Kidney capillary endothelial cell (primary cell): ENCODE measurements around the gene KRTAP16-1.
"Not testable (repeated sequence)": the region's sequence is repeated elsewhere in the genome, so short reads cannot be mapped to it uniquely, and the experiment has no call there.

Experiments
- DNase-seq: peaks from one replicate; pipeline ENCODE4 v3.0.0-alpha.2; 2018; ENCODE audit warnings: low spot score

The KRTAP16-1 gene, protein sequence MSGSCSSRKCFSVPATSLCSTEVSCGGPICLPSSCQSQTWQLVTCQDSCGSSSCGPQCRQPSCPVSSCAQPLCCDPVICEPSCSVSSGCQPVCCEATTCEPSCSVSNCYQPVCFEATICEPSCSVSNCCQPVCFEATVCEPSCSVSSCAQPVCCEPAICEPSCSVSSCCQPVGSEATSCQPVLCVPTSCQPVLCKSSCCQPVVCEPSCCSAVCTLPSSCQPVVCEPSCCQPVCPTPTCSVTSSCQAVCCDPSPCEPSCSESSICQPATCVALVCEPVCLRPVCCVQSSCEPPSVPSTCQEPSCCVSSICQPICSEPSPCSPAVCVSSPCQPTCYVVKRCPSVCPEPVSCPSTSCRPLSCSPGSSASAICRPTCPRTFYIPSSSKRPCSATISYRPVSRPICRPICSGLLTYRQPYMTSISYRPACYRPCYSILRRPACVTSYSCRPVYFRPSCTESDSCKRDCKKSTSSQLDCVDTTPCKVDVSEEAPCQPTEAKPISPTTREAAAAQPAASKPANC

DNA sequence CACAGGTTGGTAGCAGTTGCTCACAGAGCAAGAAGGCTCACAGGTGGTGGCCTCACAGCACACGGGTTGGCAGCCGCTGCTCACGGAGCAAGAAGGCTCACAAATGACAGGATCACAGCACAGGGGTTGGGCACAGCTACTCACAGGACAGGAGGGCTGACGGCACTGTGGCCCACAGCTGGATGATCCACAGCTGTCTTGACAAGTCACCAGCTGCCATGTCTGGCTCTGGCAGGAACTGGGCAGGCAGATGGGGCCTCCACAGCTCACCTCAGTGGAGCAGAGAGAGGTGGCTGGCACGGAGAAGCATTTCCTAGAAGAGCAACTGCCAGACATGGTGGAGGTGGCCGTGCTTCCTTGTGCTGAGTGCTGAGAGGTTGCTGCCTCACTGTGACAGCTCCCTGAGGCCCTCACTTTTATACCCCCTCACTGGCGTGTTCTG is at the start of gene KRTAP16-1:
Gene KRTAP16-1 (minus strand): TSS at position 392 of the 442 bp plus-strand sequence. CDS start 56 bp downstream, at position 336.
- DNase-seq, result no peak

DNA sequence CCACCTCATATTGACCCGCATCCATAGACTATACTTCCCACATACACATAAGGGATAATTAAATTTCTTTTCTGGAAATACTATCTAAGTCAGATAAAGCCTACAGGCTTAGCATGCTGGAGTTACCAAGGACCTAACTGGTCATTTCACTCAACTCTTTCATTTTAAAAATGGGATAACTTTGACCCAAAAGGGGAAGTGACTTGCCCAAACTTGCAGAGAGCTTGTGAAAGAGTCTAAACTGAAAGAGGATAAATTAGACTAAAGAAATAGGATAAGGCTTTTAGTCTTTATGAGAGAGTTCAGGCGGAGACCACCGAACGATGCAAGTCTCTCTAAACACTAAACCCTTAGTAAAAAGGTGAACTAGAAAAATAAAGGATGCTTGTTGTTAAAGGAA is 45.4 kb upstream of the KRTAP16-1 start:
- no peak for DNase-seq

DNA sequence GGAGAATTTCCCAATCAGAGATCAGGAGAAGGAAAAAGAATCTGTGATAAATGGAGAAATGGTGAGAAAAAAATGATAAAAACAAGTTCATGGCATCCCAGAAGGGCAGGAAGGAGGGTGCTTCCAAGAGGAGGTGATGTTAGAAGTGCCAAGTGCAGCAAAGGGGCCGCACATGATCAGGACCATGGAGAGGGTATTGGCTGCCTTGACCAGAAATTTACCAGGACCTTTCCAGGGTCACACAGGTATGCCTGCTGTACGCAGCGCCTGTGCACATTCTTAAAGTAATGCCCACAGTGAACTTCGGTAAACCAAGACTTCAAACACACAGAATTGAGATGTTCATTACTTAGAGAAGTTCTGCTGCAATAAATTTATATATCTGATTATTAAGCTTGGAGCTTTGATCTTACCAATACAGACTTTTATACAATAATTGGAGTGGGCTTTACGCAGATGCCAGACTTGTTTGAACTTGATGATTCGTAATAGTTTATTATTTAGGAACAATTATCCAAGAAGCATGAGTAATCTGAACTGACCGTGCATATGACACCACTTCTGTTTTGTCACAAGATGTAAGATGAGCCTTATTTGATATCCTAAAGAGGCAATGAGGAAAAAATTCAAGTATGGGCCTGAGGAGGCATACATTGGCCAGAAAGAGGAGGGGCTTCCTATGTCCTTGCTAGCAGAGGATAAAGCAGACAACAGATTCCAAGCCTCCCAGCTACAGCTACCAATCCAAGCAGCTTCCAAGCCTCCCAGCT is 43.7 kb upstream of the KRTAP16-1 start:
- no peak for DNase-seq

DNA sequence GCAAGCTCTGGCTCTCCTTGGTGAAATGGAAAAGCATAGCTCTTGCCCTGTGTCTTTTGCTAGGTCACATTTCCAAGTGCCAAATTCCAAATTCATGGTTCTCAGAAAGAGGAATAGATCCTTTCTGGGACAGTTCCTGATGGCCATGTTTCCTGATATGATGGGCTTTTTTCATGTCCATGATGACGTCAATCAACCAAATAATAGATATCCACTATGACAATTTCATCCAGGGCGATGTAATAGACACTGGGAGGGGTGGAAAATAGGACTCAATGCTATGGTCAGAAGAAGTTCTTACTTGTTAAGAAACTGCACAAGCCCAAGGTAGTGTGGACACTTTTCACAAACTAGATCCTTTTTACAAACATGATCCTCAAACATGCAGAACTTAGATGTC is 42.1 kb upstream of the KRTAP16-1 start:
- no peak for DNase-seq

DNA sequence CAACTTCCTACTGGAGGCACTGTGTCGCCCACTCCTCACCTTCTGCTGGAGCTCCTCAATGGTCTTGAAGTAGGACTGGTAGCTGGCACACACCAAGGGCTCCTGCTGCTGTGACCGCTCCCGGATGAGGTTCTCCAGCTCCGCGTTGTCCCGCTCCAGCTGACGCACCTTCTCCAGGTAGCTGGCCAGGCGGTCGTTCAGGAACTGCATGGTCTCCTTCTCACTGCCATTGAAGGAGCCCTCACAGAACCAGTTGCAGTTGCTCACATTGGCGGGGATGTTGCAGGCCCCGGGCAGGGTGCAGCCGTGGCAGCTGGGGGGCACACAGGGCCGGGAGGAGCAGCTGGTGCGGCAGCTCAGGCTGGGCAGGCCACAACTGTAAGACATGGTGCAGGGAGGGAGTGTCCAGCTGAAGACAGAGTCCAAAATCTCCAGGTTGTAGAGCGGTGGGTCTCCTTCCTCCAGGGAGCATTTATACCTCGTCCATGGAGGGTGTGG is 41.3 kb upstream of the KRTAP16-1 start, which contains the start of gene KRT33A:
Gene KRT33A (minus strand): TSS at position 448 of the 498 bp plus-strand sequence. CDS start 61 bp downstream, at position 387.
- not testable (repeated sequence) for DNase-seq

DNA sequence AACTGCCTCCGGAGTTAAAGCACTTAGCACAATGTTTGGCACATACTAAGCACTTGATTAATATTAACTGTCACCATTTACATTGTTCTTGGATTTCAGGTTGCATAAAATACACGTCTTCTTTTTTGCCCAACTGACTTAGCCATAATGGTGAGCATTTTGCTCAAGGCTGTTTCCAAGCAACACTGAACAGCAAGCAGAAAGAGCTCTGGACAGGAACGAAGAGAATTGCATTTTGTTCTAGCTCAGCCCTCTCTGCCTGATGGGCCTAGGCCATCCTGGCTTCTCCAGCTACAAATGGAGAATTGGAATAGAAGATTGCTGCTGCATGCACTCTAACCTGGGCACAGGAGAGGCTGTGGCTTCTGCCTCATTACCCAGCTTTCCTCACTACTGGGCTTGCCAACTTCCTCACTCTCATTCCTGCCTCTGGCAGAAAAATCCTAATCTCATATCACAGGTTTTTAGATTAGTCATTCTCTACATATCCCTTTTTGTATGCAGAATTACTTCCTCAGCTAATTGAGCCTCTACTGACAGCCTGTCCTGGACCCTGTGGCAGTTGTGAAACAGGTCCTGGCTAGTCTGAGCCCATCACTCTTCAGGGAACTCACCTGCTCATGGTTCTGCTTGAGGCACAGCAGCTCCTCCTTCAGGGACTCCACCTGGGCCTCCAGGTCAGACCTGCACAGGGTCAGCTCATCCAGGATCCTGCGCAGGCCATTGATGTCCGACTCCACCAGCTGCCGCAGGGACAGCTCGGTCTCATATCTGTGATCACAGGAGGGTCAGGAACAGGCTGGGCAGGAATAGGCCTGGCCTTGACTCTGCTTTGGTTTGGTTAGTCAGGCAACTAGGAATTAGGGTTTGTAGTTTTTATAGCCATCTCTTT is 39.0 kb upstream of the KRTAP16-1 start:
- no peak for DNase-seq

DNA sequence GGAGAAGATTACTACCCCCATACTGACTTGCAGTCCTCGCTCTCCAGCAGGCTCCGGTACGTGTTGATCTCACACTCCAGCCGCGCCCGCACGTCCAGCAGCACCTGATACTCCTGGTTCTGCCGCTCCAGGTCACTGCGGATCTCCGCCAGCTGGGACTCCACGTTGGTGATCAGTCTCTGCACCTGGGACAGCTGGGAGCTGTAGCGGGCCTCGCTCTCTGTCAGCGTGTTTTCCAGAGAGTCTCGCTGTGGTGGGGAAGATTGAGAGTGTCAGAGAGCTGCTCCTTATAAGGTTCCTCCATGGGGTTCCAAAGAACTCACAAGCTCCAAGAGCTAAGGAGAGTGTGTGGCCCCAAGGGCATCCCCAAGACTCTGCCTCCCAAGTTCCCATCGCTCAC is 37.3 kb upstream of the KRTAP16-1 start:
- not testable (repeated sequence) for DNase-seq

DNA sequence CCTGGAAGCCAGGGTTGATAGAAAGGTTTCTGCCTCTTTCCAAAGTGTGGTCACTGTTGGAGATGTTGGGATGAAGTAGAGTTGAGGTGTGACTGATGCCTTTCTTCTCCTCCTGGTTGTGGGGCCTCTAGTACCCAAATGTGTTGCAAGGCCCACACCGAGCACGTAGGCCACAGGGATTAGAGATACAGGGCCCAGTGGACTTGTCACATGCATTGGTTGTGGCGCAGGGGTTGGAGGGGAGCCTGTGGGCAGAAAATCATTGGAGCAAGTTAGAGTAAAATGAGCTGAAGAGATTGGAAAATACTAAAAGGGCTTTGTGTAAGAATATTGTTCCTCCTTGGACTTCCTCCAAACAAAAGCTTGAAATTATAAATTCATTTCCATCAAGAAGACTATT is 36.9 kb upstream of the KRTAP16-1 start:
- no peak for DNase-seq

DNA sequence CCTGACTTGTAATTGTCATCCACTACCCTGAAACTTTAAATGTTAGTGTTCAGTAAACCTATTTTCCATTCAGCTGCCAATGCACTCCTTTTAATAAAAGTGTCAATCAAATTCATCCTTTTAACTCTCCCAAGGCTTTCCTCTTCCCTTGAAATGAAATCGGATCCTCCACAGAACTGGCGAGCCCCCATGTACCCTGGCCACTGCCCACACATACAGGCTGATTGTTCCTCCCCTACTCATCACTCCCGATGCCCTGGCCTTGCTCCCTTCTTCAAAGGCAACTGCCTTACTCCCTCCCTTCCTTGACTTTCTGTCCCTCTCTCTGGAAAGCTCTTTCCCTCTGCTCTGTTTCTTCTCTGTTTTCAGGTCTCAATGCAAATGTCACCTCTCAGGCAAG is 33.9 kb upstream of the KRTAP16-1 start:
- no peak for DNase-seq

DNA sequence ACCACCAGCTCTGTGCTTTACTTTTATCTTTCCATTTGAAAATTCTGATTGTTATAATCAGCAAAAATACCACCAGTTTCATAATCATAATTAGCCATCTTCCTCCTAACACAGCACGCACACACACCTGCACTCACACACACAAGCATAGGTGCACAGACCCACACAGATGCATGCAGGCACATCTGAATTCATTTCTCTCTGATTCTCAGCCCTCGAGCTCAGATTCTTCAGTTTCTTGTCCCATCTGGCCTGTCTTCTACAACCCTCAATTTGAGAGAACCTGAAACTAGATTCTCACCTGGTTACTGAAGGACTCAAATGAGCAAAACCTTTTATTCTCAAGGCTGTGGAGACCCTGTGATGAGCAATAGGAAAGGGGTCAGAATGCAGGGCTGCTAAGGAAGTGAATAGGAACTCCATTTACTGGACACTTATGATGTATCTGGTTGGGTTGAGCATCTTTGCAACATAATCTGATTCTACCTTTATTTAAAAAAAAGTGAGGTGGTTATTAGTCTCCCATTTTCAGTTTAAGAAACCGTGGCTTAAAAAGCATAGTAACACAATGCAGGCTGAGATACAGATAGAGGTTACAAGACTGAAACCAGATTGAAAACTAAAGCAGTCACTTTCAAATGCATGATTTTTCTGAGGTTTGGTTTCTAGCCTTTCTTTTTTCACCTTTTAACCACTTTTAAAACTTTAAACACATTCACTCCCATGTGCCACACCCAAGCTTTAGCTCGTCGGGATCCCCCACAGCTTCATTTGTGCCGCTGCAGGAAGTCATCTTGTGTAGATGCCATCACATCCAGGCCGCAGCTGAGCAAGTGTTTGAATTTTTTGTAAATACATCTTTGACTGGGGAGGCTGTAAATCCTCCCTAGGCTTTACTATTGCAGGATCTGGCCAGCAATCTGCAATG is 32.1 kb upstream of the KRTAP16-1 start:
- DNase-seq, result no peak

DNA sequence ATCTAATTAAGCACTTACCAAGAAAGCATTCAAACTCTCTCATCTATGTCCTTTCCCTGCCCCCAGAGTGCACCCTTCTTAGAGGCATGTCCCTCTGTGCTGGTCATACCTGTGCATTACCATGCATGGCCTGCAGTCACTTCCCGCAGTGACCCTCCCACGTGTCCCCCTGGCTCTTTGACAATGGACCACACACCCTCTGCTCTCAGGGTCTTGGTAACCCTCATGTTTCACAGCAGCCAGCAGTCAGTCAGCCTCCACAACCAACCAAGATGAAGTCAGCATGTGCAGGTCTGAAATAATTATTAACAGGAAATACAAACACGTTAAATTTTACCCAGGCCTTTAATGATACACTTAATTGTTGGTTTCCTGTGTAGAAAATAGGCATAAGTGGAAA is 31.4 kb upstream of the KRTAP16-1 start:
- DNase-seq, result no peak

DNA sequence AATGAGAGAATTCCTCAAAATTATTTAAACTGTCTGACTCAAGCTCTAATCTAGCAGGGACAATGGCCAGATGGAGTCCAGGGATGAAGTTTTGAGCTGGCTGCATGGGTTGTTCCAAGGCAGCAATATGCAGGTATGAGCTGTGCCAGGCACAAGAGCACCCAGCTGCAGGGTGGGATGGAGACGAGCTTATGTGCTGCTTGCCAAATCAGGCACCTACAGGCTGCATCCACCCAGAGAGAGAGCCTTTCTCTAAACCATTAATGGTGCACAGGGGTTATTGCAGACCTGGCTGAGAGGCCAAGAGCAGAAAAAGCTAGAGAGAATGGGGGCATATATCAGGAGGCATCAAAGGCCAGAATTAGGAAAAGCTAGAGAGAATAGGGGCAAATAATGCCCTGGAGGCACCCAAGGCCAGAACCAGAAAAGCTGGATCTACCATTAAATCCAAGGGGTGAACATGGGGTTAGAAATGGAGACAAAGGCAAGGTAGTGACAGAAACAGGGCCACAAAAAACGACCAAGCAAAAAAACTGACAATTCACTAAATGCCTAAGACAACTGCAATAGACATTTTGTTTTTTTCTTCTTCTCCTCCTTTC is 30.6 kb upstream of the KRTAP16-1 start:
- DNase-seq, result no peak

DNA sequence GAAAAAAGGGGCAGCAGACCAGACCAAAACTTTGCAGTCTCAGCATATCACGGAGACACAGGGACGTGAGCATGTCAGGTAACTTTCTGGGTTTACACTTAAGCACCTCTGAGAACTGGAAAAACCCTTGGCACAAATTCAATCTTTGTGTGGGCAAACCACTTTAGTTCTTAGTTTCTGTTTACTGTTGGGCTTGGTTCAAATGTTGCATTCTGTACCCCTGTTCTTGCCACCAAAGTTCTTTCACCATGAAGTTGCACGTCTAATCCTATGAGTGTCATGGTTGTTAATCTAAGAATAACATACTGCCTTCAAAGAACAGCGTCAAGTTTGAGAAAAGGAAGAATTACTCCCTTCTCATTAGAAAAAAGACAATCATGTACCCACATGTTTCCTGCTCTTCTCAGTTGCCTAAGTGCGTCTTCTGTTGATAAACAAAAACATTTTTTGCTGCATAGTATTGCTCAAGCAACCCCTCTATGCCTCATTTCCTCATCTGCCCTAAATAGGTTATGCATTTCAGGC is 29.9 kb upstream of the KRTAP16-1 start:
- no peak for DNase-seq

DNA sequence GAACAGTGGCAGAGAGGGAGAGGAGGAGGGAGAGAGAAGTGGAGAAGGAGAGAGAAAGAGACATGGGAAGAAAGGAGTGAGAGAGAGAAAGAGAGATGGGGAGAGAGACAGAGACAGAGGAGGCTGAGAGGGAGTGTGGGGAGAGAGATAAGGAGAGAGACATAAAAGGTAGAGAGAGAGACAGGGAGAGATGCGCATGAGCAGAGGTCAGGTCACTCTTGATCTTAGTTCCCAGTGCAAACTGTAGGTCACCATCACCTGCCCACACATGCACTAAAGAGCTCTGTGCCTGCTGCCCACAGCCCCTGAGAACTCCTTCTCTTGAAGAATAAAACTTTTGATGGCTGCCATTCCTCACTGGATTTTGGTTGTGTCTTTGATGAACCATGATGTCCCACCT is 26.6 kb upstream of the KRTAP16-1 start:
- no peak for DNase-seq

DNA sequence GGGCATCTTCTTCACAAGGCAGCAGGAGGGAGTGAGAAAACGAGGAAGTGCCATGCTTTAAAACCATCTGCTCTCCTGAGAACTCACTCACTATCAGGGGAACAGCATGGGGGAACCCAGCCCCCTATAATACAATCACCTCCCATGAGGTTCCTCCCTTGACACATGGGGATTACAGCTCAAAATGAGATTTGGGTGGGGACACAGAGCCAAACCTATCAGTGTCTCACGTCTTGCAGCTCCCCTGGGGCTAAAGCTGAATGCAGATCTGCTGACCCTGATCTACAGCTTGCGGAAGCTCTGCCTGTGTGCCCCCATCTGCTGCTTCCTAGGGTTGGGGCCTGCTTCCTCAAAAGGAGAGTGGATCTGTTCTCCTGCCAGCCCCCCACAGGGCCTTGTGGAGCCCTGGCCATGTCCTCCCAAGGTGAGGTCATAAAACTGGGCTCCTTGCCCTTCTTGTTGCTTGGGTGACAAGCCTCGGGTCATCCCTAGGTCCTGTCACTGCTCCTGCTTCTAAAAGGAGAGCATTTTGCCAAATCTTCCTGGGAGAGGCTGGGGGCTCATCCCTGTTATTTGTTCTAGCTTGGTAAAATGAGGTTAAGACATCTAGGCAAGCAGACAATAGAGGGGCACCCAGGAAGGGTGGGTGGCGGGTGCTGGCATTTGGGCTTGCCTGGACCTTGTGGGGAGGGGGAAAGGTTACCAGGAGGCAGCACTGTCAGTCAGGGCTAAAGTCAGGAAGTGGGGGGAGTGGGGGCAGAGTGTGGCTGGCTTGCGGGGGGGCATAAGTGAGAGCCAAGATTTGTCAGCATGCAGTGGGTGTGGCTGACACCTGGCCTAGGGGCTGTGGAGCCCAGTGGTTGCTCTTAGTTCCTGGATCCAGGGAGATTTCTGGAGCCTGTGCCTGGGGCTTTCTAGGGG is 25.5 kb upstream of the KRTAP16-1 start:
- DNase-seq, result no peak

DNA sequence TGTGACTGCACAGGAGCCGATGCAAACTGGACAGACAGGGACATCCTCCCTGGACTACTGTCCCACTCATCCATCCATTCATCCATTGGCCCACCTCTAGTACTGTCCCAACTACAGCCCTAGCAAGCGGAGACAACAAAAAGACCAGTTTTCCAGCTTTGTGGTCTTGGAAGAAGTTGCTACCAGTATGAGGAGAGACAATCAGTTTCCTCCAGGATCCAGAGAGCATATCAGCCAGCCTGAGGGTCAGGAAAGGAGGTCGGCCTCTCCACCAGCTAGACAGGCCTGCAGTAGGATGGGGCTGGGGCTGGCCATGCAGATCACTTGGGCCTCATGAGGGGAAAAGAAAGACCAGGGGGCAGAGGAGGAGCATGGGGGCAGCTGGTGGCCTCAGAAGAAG is 24.7 kb upstream of the KRTAP16-1 start:
- no peak for DNase-seq

DNA sequence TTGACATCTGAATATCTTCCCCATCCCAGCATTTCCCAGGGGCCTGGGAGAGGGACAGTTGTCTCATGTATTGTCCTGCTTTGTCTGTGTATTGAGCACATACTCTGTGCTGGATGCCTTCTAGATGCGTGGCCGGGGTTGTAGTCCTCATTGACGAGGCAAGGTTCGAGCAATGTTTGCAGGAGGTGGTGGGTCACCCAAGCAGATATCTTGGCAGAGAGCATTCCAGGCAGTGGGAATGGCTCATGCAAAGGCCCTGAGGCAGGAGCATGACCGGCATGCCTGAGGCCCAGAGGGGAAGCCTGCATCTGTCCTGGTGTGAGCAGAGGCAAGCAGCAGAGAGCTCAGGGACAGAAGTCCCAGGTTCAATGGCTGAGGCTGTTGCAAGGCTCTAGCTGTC is 24.0 kb upstream of the KRTAP16-1 start:
- no peak for DNase-seq

DNA sequence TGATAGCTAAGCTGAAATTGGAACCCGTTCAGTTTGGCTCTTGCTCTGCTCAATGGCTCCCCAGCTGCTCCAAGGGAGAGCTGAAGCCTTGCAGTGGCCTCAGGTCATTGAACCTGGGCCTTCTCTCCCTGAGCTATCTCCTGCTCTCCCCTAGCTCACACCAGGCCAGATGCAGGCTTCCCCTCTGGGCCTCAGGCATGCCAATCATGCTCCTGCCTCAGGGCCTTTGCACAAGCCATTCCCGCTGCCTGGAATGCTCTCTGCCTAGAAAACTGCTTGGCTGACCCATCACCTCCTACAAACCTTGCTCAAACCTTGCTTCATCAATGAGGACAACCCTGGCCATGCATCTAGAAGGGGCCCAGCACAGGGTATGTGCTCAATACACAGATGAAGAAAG is 23.1 kb upstream of the KRTAP16-1 start:
- no peak for DNase-seq

DNA sequence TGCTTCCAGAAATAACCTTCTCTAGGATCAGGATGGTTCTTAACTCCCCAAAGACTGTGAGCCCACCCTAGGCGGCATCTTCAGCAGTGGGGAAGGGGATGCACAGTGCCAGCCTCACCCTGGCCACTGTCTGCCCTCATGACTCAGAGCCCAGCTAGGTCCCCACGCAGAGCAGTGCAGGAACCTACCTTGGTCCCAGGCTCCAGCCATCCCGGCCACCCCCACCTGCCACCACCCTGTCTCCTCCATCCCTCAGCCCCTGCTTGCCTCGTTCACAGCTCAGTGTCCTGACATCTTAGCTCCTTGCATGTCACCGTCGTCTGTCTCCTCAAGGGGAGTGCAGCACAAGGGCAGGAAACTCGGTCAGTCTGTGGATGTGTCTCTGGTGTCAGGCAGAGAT is 22.5 kb upstream of the KRTAP16-1 start:
- no peak for DNase-seq
